NCI-H2081 treated with DMSO at 0.1 percent for 48 hours (cell line): ENCODE results near the gene C10orf71.
A peak's percentile ranks its signal among the peaks of the same experiment; 100 is the strongest.

Source experiments
- DNase-seq: peaks from one replicate; lab custom pipeline; 2025; lab: John Stamatoyannopoulos, UW

C10orf71 gene

GRCh38 chr10:49335364-49335972, 36.5 kb downstream of the C10orf71 start:
- no peak for DNase-seq

GRCh38 chr10:49338604-49339003, 39.6 kb downstream of the C10orf71 start:
- no peak for DNase-seq

- no peak for DNase-seq
Observed at GRCh38 chr10:49344840-49345239, 45.9 kb downstream of the C10orf71 start.

DNA sequence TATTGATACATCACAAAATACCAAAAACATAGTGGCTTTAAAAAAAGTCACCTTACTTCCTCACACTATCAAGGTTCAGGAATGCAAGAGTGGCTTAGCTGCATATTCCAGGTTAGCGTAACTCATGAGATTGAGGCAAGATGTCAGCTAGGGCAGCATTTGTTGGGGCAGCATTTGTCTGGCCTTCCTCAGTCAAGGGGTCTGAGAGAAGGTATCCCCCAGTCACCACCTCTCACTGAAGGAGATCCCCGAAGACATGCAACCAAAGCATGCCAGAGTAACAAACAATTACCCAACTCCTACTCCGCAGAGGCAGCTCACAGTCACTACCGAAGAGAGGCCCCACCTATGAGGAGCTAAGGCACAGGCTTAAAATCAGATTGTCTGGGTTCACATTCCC, 48.4 kb downstream of the C10orf71 start:
- DNase-seq: no peak

GRCh38 chr10:49347827-49348226, 48.9 kb downstream of the C10orf71 start:
- no peak for DNase-seq

- DNase-seq: no peak
Observed at GRCh38 chr10:49348593-49348992, 49.6 kb downstream of the C10orf71 start.

- DNase-seq: no peak
Observed at GRCh38 chr10:49349390-49349789, 50.4 kb downstream of the C10orf71 start.

DNA sequence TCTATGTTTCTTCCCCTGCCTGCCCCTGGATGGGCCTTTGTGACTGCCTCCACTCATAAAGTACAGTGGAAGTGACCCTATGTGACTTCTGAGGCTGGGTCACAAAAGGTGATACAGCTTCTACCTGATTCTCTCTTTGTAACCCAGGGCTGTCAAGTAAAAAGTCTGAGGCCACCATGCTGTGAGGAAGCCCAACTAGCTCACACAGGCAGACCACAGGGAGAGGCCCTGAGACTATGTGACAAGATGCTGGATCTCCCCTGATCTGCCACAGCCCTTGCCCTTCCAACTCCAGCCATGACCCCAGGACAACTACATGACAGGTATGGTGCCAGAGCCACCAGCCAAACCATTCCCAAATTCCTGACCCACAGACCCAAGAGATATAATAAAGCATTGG, 51.2 kb downstream of the C10orf71 start:
- no peak for DNase-seq

DNA sequence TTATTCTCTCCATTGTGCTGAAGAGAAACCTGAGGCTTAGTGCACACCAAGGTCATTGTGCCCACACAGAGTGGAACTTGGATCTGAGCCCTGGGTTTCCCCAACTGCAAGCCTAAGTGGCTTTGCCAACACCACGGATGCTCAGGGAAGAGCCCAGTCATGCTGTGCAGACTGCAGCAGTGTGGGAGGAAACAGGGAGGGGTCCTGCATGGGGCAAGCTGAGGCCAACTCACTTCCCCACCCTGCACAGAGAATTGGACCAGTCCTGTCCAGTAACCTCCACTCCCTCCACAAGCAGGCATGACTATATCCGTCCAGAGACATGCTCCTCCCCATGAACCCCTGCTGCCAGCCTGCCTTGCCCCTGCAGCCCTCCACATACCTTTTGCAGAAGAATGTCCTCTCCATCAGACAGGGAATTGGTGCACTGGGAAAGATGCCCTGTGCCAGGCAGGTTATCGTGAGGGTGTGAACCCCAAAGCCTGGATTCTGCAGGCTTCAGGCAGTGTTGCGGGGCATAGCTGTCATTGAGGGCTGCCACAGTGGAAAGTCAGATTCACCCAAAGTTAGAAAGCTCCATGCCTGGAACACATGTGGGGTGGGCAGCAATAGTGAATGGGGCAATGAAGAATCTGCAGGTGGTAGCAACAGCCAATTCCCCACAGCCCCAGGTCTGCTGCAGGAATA, 52.0 kb downstream of the C10orf71 start:
- no peak for DNase-seq

DNA sequence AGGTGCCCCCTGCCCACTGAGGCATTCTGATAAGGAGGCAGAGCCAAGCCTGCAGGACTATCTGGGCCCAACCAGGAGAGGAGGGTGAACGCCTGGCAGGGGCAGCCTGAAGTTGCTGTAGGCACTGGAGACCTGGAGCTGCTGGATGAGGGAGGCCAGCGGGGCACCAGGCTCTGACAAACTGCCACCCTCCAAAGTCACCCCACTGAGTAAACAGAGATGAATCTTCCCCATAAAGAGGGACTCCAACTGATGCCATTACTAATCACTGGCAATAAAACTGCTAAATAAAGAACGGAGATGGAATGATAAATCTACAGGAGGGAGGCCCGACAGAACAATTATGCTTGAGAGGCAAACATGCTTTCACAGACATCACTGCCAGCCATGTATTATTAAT, 52.7 kb downstream of the C10orf71 start:
- no peak for DNase-seq

DNA sequence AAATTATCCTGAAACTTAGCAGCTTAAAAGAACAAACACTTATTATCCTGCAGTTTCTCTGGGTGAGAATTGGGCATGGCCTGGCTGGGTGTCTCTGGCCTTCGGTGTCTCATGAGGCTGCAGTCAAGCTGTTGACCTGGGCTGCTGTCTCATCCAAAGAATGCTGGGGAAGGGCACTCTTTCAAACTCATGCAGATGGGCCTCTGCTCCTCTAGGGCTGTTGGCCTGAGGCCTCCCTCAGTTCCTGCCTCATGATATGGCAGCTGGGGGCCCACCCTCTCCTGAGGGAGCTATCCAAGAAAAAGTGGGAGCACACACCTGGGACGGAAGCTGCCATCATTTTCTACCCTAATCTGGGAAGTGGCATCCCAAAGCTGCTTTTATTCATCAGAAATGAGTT, 53.4 kb downstream of the C10orf71 start:
- no peak for DNase-seq

DNA sequence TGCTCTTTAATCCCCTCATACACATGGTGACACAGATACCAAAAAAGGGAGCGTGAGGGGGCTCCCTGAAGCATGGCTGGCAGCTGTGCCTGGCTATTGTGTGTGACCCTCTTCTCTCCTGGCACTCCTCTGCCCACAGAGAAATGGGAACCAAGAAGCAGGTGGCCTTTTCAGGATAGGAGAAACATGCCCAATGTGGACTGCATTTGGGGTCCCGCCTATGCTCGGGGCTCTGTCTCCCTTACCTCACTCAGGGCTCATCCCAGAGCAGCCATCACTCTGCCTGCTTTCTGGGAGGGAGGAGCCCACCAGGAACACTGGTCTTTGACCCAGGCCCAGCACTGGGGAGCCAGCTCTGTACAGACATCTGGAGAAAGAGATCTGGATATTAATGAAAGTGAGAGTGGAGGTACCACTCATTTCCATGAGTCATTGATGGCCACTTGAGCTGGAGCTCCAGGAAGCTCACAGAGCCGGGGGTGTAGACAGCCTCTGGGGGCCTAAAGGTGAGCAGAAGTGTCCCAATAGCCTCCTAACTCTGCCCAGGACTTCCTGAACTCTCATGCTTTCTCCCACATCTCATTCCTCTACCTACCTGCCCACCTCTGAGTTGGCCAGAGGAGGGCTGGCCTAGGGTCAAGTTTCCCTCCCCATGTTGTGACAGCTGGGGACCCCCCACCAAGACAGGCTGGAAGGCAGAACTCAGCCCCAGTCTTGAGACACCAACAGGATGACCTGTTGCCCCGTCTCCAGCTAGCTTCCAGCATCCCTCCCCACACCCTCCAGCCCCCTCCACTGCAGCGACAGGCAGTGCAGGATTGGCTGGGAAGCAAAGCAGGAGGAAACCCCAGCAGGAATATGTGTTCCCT, 54.3 kb downstream of the C10orf71 start:
- DNase-seq: no peak

DNA sequence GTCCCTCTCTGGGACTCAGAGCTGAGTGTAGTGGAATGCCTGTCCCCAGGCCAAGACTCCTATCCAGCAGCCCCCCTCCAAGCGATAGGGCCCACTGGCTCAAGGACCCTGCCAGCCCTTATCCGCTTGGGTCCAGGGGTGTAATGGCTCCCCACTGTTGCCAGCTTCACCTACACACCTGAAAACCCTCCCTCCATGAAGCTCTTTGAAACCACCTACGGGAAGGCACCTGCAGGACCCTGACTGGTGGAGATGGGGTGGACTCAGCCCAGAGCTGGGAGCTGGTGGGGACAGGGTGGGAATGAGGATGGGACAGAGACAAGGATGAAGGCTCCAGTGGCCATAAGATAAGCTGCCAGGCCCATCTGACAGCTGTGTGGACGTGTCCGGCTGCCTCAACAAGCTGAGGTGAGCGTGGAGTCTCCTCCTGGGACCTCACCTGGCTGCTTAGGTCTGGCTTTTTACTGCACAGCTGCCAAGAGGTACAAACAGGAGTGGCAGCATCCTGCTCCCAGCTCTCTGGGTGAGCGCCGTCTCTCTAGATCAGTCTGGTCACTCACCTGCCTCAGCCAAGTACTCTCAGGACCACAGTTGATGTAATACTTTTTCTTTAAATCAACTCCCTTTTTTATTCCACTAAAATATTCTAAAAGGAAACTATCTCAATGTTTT, 55.1 kb downstream of the C10orf71 start:
- no peak for DNase-seq

GRCh38 chr10:49354593-49354992, 55.6 kb downstream of the C10orf71 start:
- DNase-seq: no peak

DNA sequence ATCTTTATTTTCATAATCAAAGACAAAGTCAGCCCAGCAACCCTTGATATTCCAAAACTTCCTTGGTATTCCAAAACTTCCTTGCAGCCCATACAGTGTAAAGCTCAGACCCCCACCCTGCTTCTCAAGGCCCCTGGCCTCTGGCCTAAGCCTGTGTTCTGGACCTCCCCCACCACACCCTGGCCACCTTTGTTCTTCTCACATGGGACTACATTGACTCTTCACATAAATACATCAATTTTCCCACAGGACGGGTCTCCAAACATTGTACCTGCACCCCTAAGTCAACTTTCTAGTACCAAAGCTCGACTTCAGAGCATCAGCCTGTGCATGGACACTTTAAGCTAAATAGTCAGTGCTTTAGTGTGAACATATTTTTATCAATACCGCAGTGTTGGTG, 56.3 kb downstream of the C10orf71 start:
- no peak for DNase-seq

DNA sequence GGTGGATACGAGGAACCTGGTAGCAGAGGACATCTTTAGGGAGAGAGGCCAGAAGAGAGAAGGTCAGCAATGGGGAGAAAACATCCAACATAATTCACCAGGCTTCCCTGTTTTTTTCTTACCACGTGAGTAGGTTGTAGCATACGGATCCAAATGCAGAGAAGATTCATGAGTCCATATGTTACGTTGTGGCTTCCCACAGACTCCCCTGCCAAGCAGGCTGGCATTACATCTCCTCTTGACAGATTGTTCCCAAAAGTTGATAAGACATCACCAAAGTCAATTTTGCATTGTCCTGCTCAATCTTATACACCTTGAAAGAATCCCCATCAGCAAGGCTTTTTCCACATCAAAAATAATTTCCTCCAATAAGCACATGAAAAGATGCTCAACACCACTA, 57.2 kb downstream of the C10orf71 start:
- DNase-seq: no peak

DNA sequence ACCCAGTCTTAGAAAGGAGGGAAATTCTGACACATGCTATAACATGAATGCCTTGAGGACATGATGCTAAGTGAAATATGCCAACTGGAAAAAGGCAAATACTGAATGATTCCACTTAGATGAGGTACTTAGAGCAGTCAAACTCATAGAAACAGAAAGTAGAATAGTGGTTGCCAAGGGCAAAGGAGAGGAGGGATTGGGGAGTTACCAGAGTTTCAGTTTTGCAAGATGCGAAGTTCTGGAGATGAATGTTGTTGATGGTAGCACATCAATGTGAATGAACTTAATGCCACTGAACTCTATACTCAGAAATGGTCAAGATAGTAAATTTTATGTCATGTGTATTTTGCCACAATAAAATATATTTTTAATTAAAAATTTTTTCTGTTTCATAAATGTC, 58.0 kb downstream of the C10orf71 start:
- no peak for DNase-seq

- DNase-seq: no peak
Observed at GRCh38 chr10:49357910-49358309, 58.9 kb downstream of the C10orf71 start.

- peak; percentile 3 for DNase-seq
Observed at GRCh38 chr10:49359349-49360270, 60.6 kb downstream of the C10orf71 start.

- DNase-seq: no peak
Observed at GRCh38 chr10:49360271-49361177, 61.6 kb downstream of the C10orf71 start.
